Activated B cell treated with CpG ODN at 0.5 μM for 24 hours (primary cell): ENCODE data around the gene MED16. TPM values are rescaled to one million over a fixed set of nuclear protein-coding genes. Genes with fewer than 3 reads are reported as not detected.

Source experiments
- ATAC-seq: fragments of 200-7000 bp; cut with Tn5 transposase; one replicate; pipeline ENCODE4 v1.10.0; 2021; ENCODE audit warnings: low read depth, mild to moderate bottlenecking, moderate library complexity
- CTCF ChIA-PET: fragments of 350-600 bp; sonication (Branson Sonifier 250); formaldehyde crosslinking; loops from one replicate; lab custom pipeline; 2021; ENCODE audit warnings: antibody characterized with exemption; lab: Charles Lee
- POLR2A ChIA-PET: fragments of 350-600 bp; sonication (Branson Sonifier 250); formaldehyde crosslinking; loops from one replicate; lab custom pipeline; 2021; ENCODE audit warnings: antibody characterized with exemption; lab: Charles Lee
- DNase-seq: peaks from one replicate; pipeline ENCODE4 v3.0.0; 2022
- H3K27ac Mint-ChIP-seq: one replicate; pipeline ENCODE4 v1.8.0; 2020; ENCODE audit warnings: mixed read lengths
- H3K27me3 Mint-ChIP-seq: one replicate; pipeline ENCODE4 v1.8.0; 2021; ENCODE audit warnings: mixed read lengths
- H3K36me3 Mint-ChIP-seq: one replicate; pipeline ENCODE4 v1.8.0; 2021; ENCODE audit warnings: low read depth, mixed read lengths
- H3K4me1 Mint-ChIP-seq: one replicate; pipeline ENCODE4 v1.8.0; 2021; ENCODE audit warnings: mixed read lengths
- H3K4me3 Mint-ChIP-seq: one replicate; pipeline ENCODE4 v1.8.0; 2020; ENCODE audit warnings: mild to moderate bottlenecking, mixed read lengths
- H3K9me3 Mint-ChIP-seq: one replicate; pipeline ENCODE4 v1.8.0; 2020; ENCODE audit warnings: mixed read lengths
- CTCF ChIP-seq: fragments of 200-600 bp; IDR thresholded peaks from one replicate; pipeline ENCODE4 v1.8.0; 2022; ENCODE audit warnings: antibody characterized with exemption, mild to moderate bottlenecking
- intact Hi-C: fragments of 100-400 bp; cut with micrococcal nuclease; formaldehyde crosslinking; loops from one replicate; pipeline ENCODE4 v1.15.1; 2024
- total RNA-seq: library from RNA; stranded (reverse); gene quantifications from 2 replicates; pipeline ENCODE4 v1.2.3, GENCODE V29; 2022

Gene MED16
- total RNA-seq, 1 donor from 2014 or later, result 79.3 TPM

- intact Hi-C loops, result no loop called here
- TF ChIP-seq CTCF, result no peak
- Mint-ChIP-seq H3K36me3 (no peaks in the 10 kb centered on the region), H3K27me3 (peaks cover 43% of the 10 kb centered on the region), H3K27ac (no peak overlapping the region), H3K4me1 (peaks cover 11% of the 10 kb centered on the region), H3K9me3 (no peaks in the 10 kb centered on the region), H3K4me3 (no peak overlapping the region)
- no peak for DNase-seq
- ATAC-seq, result no peak
- ChIA-PET CTCF (no interaction called here), POLR2A (no interaction called here)
Observed at GRCh38 chr19:848386-848921, 44.5 kb downstream of the MED16 start.

GRCh38 chr19:845707-846521, 47.1 kb downstream of the MED16 start:
- no peak overlapping the region for H3K27ac Mint-ChIP-seq
- H3K4me1 Mint-ChIP-seq, result peaks cover 11% of the 10 kb centered on the region
- CTCF ChIA-PET, result no interaction called here

GRCh38 chr19:844546-844971, 48.4 kb downstream of the MED16 start:
- H3K27me3 Mint-ChIP-seq, result peaks cover 45% of the 10 kb centered on the region
- no peak overlapping the region for H3K27ac Mint-ChIP-seq
- no peak for DNase-seq
- no peaks in the 10 kb centered on the region for H3K36me3 Mint-ChIP-seq
- no peak for ATAC-seq
- CTCF ChIA-PET, result no interaction called here
- no peak overlapping the region for H3K4me3 Mint-ChIP-seq
- no peaks in the 10 kb centered on the region for H3K9me3 Mint-ChIP-seq
- no peak for TF ChIP-seq CTCF
- intact Hi-C loops, result no loop called here
- POLR2A ChIA-PET, result interaction anchor here (0.6 kb wide), 1 partner anchor 74 kb away, joined by 4 read pairs; no protein-coding TSS in a partner anchor
- peaks cover 11% of the 10 kb centered on the region for H3K4me1 Mint-ChIP-seq

More at GRCh38 chr19:845707-846521, 47.1 kb downstream of the MED16 start:
- Mint-ChIP-seq H3K4me3 (no peak overlapping the region), H3K36me3 (no peaks in the 10 kb centered on the region), H3K9me3 (no peaks in the 10 kb centered on the region), H3K27me3 (peaks cover 51% of the 10 kb centered on the region)
- ATAC-seq (no peak), DNase-seq (no peak)
- intact Hi-C loops, result no loop called here
- no peak for TF ChIP-seq CTCF
- POLR2A ChIA-PET, result interaction anchor here (0.7 kb wide), 1 partner anchor 49 kb away, joined by 4 read pairs; no protein-coding TSS in a partner anchor

GRCh38 chr19:843836-844545, 49.0 kb downstream of the MED16 start:
- ChIA-PET CTCF (no interaction called here), POLR2A (no interaction called here)
- ATAC-seq (no peak), DNase-seq (no peak)
- peaks cover 11% of the 10 kb centered on the region for H3K4me1 Mint-ChIP-seq
- H3K4me3 Mint-ChIP-seq, result no peak overlapping the region
- H3K27ac Mint-ChIP-seq, result no peak overlapping the region
- no peaks in the 10 kb centered on the region for H3K36me3 Mint-ChIP-seq
- no peak for TF ChIP-seq CTCF
- intact Hi-C loops, result no loop called here
- H3K9me3 Mint-ChIP-seq, result no peaks in the 10 kb centered on the region
- H3K27me3 Mint-ChIP-seq, result peaks cover 42% of the 10 kb centered on the region
